Upper lobe of left lung (tissue), 6 donors: ENCODE results near the gene INO80C. TPM values are rescaled to one million over a fixed set of nuclear protein-coding genes. Genes with fewer than 3 reads are reported as not detected.

ENCODE experiments used
- ATAC-seq, 2 donors: fragments of 200-7000 bp; cut with Tn5 transposase; one replicate each; pipeline ENCODE4 v1.9.1; 2022; ENCODE audit warnings: mild to moderate bottlenecking in 2 of 2, moderate library complexity in 2 of 2; ENCODE audit not compliant: low FRiP score in 2 of 2
- DNase-seq, 2 donors: peaks; one replicate each; pipeline ENCODE4 v3.0.0-alpha.2; 2019 to 2020
- H3K27ac ChIP-seq, 4 donors: fragments of 200-600 bp; sonication (generic); one replicate each; pipeline ENCODE4 v1.5.1; 2016 to 2019
- H3K27me3 ChIP-seq, 4 donors: fragments of 200-600 bp; sonication (generic); one replicate each; pipeline ENCODE4 v1.5.1; 2017 to 2019
- H3K36me3 ChIP-seq, 4 donors: fragments of 200-600 bp; sonication (generic); one replicate each; pipeline ENCODE4 v1.5.1; 2016 to 2019
- H3K4me1 ChIP-seq, 4 donors: fragments of 200-600 bp; sonication (generic); one replicate each; pipeline ENCODE4 v1.5.1; 2018 to 2019
- H3K4me3 ChIP-seq, 4 donors: fragments of 200-600 bp; sonication (generic); one replicate each; pipeline ENCODE4 v1.5.1; 2017 to 2019; ENCODE audit warnings: mild to moderate bottlenecking in 2 of 4, moderate library complexity in 1 of 4
- H3K9me3 ChIP-seq, 4 donors: fragments of 200-600 bp; sonication (generic); one replicate each; pipeline ENCODE4 v1.5.1; 2018 to 2019
- EP300 ChIP-seq, 4 donors: sonication (generic); formaldehyde crosslinking; IDR thresholded peaks; one replicate each; pipeline ENCODE4 v1.5.1; 2017; ENCODE audit warnings: antibody characterized with exemption in 4 of 4, control low read depth in 2 of 4
- POLR2A ChIP-seq, 4 donors: fragments of 450-650 bp; IDR thresholded peaks; one replicate each; pipeline ENCODE4 v1.5.1; 2016 to 2017; ENCODE audit warnings: antibody characterized with exemption in 4 of 4, mild to moderate bottlenecking in 2 of 4
- POLR2AphosphoS5 ChIP-seq, 2 donors: sonication (generic); formaldehyde crosslinking; IDR thresholded peaks; one replicate each; pipeline ENCODE4 v1.5.1; 2017; ENCODE audit warnings: antibody characterized with exemption in 2 of 2
- WGBS, 2 donors: methylation state at CpG; one replicate each; pipeline ENCODE4 v1.1.5; 2017 to 2018; 5-methylcytosine and 5-hydroxymethylcytosine counted together
- total RNA-seq, 6 donors: library from RNA; depleted of rRNA in 4 of 6; stranded (reverse); fragments of >200 nt in 4 of 6; gene quantifications; one replicate each; pipeline versions ENCODE4 v1.1.0 to v1.2.1, GENCODE V29; 2016 to 2021
- TF ChIP-seq, protein P1 (sequence below), 6 experiments: fragments of 450-650 bp in 4 of 6; fragments of 200-600 bp in 2 of 6; sonication (generic) in 2 of 6; IDR thresholded peaks; one replicate each; pipeline ENCODE4 v1.5.1; 2016 to 2019; ENCODE audit warnings: antibody characterized with exemption in 6 of 6
- donor health status: DM: no; HTN: no; CAD: no; lungs with moderate emphysema.
- donor health status: DM: no; HTN: yes; CAD: no; lungs with severe emphysema.

Gene INO80C
- total RNA-seq, 6 donors from 2014 or later, result 8.7 to 87.0 (median 19.6) TPM

DNA sequence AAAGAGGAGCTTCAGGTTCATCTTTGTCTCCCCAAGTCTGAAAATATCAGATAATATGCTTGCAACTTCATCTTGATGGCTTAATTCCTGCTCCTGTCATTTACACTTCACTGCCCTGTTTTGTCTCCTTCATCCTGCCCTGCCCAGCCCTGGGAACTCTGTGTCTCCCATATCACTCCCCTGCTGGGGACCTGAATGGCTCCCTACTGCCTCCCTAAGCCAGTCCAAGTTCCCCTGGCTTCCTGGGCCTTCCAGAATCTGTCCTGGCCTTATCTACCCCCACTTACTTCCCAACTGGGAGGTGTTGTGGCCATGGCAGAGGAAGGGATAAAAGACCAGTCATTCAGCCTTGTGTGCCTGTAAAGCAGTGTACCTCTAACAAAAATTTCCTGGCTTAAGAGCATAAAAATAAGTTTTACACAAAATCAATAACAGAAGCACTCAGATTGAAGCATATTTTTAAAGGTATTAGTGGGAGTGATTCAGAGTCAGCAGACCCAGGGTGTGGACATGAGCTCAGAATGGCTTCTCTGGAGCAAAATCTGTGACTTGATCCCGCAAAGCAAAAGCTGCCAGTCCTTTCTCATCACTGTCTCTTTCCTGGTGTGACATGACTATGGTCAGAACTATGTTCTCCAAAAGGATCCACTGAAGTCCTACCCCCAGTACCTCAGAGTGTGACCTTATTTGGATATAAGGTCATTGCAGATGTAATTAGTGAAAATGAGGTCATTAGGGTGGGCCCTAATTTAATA is 59.1 kb downstream of the INO80C start:
- no peak overlapping the region for H3K27ac ChIP-seq
- DNase-seq (no peak), ATAC-seq (peak in 1 of 2 donors; percentile 70)
- H3K27me3 ChIP-seq, result no peaks in the 10 kb centered on the region
- peaks cover 0 to 8% (median 0%) of the 10 kb centered on the region in 4 donors for H3K9me3 ChIP-seq
- WGBS, 2 donors, result 97 to 100% methylated on average over 1 of the region's 1 CpG
- H3K4me1 ChIP-seq, result no peaks in the 10 kb centered on the region
- H3K4me3 ChIP-seq, result no peak overlapping the region
- TF ChIP-seq POLR2AphosphoS5 (IDR thresholded peaks at IDR 0.05) (no peak), POLR2A (IDR thresholded peaks at IDR 0.05) (no peak), EP300 (IDR thresholded peaks at IDR 0.05) (no peak)
- TF ChIP-seq, protein P1, sequence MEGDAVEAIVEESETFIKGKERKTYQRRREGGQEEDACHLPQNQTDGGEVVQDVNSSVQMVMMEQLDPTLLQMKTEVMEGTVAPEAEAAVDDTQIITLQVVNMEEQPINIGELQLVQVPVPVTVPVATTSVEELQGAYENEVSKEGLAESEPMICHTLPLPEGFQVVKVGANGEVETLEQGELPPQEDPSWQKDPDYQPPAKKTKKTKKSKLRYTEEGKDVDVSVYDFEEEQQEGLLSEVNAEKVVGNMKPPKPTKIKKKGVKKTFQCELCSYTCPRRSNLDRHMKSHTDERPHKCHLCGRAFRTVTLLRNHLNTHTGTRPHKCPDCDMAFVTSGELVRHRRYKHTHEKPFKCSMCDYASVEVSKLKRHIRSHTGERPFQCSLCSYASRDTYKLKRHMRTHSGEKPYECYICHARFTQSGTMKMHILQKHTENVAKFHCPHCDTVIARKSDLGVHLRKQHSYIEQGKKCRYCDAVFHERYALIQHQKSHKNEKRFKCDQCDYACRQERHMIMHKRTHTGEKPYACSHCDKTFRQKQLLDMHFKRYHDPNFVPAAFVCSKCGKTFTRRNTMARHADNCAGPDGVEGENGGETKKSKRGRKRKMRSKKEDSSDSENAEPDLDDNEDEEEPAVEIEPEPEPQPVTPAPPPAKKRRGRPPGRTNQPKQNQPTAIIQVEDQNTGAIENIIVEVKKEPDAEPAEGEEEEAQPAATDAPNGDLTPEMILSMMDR (IDR thresholded peaks at IDR 0.05), result no peak
- no peaks in the 10 kb centered on the region for H3K36me3 ChIP-seq

DNA sequence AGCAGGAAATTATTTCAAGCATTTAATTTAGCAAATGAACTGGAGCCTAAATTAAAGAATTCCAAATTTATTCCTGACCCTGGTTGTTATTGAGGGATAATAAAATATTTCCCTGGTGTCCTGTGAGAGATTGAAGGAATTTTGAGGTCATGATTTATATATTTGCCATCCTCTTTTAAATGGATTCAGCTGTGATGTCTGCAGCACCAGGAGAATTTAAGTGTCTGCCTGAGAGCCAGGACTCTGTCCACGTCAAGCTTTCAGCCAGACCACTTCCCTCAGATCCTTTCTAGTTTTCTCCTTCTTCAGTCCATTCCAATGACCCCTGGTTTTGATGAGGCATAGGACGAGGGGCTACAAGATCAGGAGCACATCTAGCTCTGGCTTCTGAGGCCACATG is 59.9 kb downstream of the INO80C start:
- H3K27me3 ChIP-seq, result no peaks in the 10 kb centered on the region
- H3K27ac ChIP-seq, result no peak overlapping the region
- H3K9me3 ChIP-seq, result peaks cover 0 to 8% (median 0%) of the 10 kb centered on the region in 4 donors
- no peak for TF ChIP-seq POLR2AphosphoS5 (IDR thresholded peaks at IDR 0.05)
- no peak for TF ChIP-seq EP300 (IDR thresholded peaks at IDR 0.05)
- no peak for TF ChIP-seq POLR2A (IDR thresholded peaks at IDR 0.05)
- TF ChIP-seq, protein P1 (IDR thresholded peaks at IDR 0.05), result no peak
- no peak for DNase-seq
- no peaks in the 10 kb centered on the region for H3K4me1 ChIP-seq
- H3K36me3 ChIP-seq, result no peaks in the 10 kb centered on the region
- ATAC-seq, result no peak
- H3K4me3 ChIP-seq, result no peak overlapping the region
- 82 to 90% methylated on average over 2 of the region's 2 CpGs for WGBS, 2 donors

- TF ChIP-seq POLR2A (IDR thresholded peaks at IDR 0.05) (no peak), POLR2AphosphoS5 (IDR thresholded peaks at IDR 0.05) (no peak), EP300 (IDR thresholded peaks at IDR 0.05) (no peak)
- TF ChIP-seq, protein P1 (IDR thresholded peaks at IDR 0.05), result no peak
- no peak for ATAC-seq
These were observed 61.6 kb downstream of the INO80C start for GRCh38 chr18:35436076-35436649.

DNA sequence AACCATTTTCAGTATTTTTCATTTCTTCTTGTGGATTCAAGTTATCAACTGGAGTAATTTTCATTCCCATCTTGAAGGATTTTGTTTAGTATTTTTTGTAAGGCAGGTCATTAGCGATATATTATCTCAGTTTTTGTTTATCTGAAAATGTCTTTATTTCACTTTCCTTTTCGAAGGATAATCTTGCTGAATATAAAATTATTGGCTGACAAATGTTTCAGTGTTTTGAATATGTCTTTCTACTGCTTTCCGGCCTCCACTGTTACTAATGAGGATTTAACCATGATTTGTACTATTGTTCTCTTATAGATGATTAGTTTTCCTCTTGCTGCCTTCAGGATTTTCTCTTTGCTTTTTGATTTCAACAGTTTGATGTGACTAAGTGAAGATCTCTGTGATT is 62.4 kb downstream of the INO80C start:
- TF ChIP-seq POLR2AphosphoS5 (IDR thresholded peaks at IDR 0.05), result no peak
- no peak for TF ChIP-seq EP300 (IDR thresholded peaks at IDR 0.05)
- TF ChIP-seq POLR2A (IDR thresholded peaks at IDR 0.05), result no peak
- TF ChIP-seq, protein P1 (IDR thresholded peaks at IDR 0.05), result no peak
- no peak overlapping the region for H3K27ac ChIP-seq
- no peak overlapping the region for H3K4me3 ChIP-seq
- no peaks in the 10 kb centered on the region for H3K27me3 ChIP-seq
- DNase-seq (no peak), ATAC-seq (no peak)
- 84 to 91% methylated on average over 3 of the region's 3 CpGs for WGBS, 2 donors
- H3K4me1 ChIP-seq, result peaks cover 0 to 4% (median 0%) of the 10 kb centered on the region in 4 donors
- H3K9me3 ChIP-seq, result peaks cover 0 to 8% (median 0%) of the 10 kb centered on the region in 4 donors
- H3K36me3 ChIP-seq, result no peaks in the 10 kb centered on the region

More at GRCh38 chr18:35436076-35436649, 61.6 kb downstream of the INO80C start:
- Histone ChIP-seq H3K9me3 (peaks cover 0 to 8% (median 0%) of the 10 kb centered on the region in 4 donors), H3K27ac (no peak overlapping the region), H3K4me3 (no peak overlapping the region), H3K36me3 (no peaks in the 10 kb centered on the region), H3K4me1 (no peaks in the 10 kb centered on the region), H3K27me3 (no peaks in the 10 kb centered on the region)
- DNase-seq, result no peak
- WGBS, 2 donors, result 74 to 85% methylated on average over 3 of the region's 3 CpGs
